Brain microvascular endothelial cell (primary cell): Measurements from ENCODE around the gene TNS1.

ENCODE experiments used
- DNase-seq: peaks from one replicate; pipeline ENCODE4 v3.0.0-alpha.2; 2020
- H3K27ac ChIP-seq: fragments of 250-450 bp; sonication (Bioruptor Pico); 2 replicates; pipeline ENCODE4 v1.5.1; 2020; ENCODE audit warnings: mild to moderate bottlenecking, moderate library complexity
- H3K27me3 ChIP-seq: fragments of 250-450 bp; sonication (Bioruptor Pico); replicated peaks from 2 replicates; pipeline ENCODE4 v1.5.1; 2020; ENCODE audit warnings: mild to moderate bottlenecking
- H3K36me3 ChIP-seq: fragments of 250-450 bp; sonication (Bioruptor Pico); replicated peaks from 2 replicates; pipeline ENCODE4 v1.5.1; 2020; ENCODE audit warnings: mild to moderate bottlenecking
- H3K4me3 ChIP-seq: 2 replicates; pipeline ENCODE4 v1.5.1; 2011; ENCODE audit warnings: low read depth, mild to moderate bottlenecking, control low read depth, low read length, moderate library complexity
- CTCF ChIP-seq: IDR thresholded peaks from 2 replicates; pipeline ENCODE4 v1.5.1; 2011; ENCODE audit warnings: low read depth, mild to moderate bottlenecking, moderate library complexity, low read length, control low read depth, inconsistent platforms; ENCODE audit errors: missing control alignments
- in situ Hi-C: cut with HindIII; loops from 2 replicates; pipeline ENCODE4 v1.10.0; 2017; ENCODE audit warnings: low sequenced_read_pairs, low pct_ligation_motif_present

TNS1 gene

GRCh38 chr2:218015586-218016521 lies 13.1 kb upstream of the TNS1 start:
- in situ Hi-C loops, result no loop called here
- Histone ChIP-seq H3K36me3 (no peaks in the 10 kb centered on the region), H3K4me3 (no peak overlapping the region), H3K27ac (no peak overlapping the region), H3K27me3 (peaks cover 2% of the 10 kb centered on the region)
- DNase-seq, result no peak
- no peak for TF ChIP-seq CTCF

GRCh38 chr2:218014706-218015585 lies 12.2 kb upstream of the TNS1 start:
- Histone ChIP-seq H3K27ac (no peak overlapping the region), H3K27me3 (peaks cover 2% of the 10 kb centered on the region), H3K4me3 (no peak overlapping the region), H3K36me3 (no peaks in the 10 kb centered on the region)
- DNase-seq, result no peak
- in situ Hi-C loops, result no loop called here
- no peak for TF ChIP-seq CTCF

- in situ Hi-C loops, result no loop called here
- Histone ChIP-seq H3K27me3 (peaks cover 2% of the 10 kb centered on the region), H3K27ac (no peak overlapping the region)
Measured at GRCh38 chr2:218013289-218013688, 10.5 kb upstream of the TNS1 start.

GRCh38 chr2:218012284-218012683 lies 9.5 kb upstream of the TNS1 start:
- DNase-seq, result no peak
- Histone ChIP-seq H3K27me3 (peaks cover 2% of the 10 kb centered on the region), H3K4me3 (no peak overlapping the region), H3K27ac (no peak overlapping the region), H3K36me3 (no peaks in the 10 kb centered on the region)
- in situ Hi-C loops, result no loop called here
- no peak for TF ChIP-seq CTCF

More at GRCh38 chr2:218013289-218013688, 10.5 kb upstream of the TNS1 start:
- Histone ChIP-seq H3K36me3 (no peaks in the 10 kb centered on the region), H3K4me3 (no peak overlapping the region)
- TF ChIP-seq CTCF, result no peak
- no peak for DNase-seq

- in situ Hi-C loops, result no loop called here
- TF ChIP-seq CTCF, result no peak
- H3K36me3 ChIP-seq, result no peaks in the 10 kb centered on the region
- H3K4me3 ChIP-seq, result no peak overlapping the region
- DNase-seq, result no peak
- peaks cover 2% of the 10 kb centered on the region for H3K27me3 ChIP-seq
- no peak overlapping the region for H3K27ac ChIP-seq
Measured at GRCh38 chr2:218011653-218012040, 8.9 kb upstream of the TNS1 start.
